Lung (tissue), 12 donors: ENCODE data around the gene TRANK1. TPM values are rescaled to one million over a fixed set of nuclear protein-coding genes. Genes with fewer than 3 reads are reported as not detected.

Experiments used
- ATAC-seq: fragments of 200-7000 bp; cut with Tn5 transposase; one replicate; pipeline ENCODE4 v1.9.1; 2020; ENCODE audit warnings: moderate number of reproducible peaks; ENCODE audit not compliant: insufficient read depth, low FRiP score
- DNase-seq, 3 donors: peaks; one replicate each; pipeline ENCODE4 v3.0.0-alpha.2; 2013 to 2017
- H3K27ac ChIP-seq, 2 donors: one replicate each; pipeline ENCODE4 v1.5.1; 2013; ENCODE audit warnings: mild to moderate bottlenecking in 2 of 2, moderate library complexity in 2 of 2, control low read depth in 1 of 2, inconsistent platforms in 1 of 2, low read depth in 1 of 2, low read length in 1 of 2
- H3K27me3 ChIP-seq, 3 donors: one replicate each; pipeline ENCODE4 v1.5.1; 2013; ENCODE audit warnings: low read length in 2 of 3; ENCODE audit not compliant: control insufficient read depth in 3 of 3, insufficient read depth in 3 of 3
- H3K36me3 ChIP-seq, 4 donors: one replicate each; pipeline ENCODE4 v1.5.1; 2013; ENCODE audit warnings: low read length in 4 of 4, mild to moderate bottlenecking in 1 of 4, moderate library complexity in 1 of 4; ENCODE audit not compliant: control insufficient read depth in 4 of 4, insufficient read depth in 4 of 4
- H3K4me1 ChIP-seq, 5 donors: one replicate each; pipeline ENCODE4 v1.5.1; 2013; ENCODE audit warnings: low read length in 5 of 5, mild to moderate bottlenecking in 2 of 5, moderate library complexity in 1 of 5; ENCODE audit not compliant: control insufficient read depth in 5 of 5, insufficient read depth in 5 of 5
- H3K4me3 ChIP-seq: one replicate; pipeline ENCODE4 v1.5.1; 2013; ENCODE audit warnings: mild to moderate bottlenecking, control low read depth, moderate library complexity
- H3K9ac ChIP-seq, 2 donors: one replicate each; pipeline ENCODE4 v1.5.1; 2013; ENCODE audit warnings: low read length in 2 of 2, control low read depth in 1 of 2; ENCODE audit not compliant: insufficient read depth in 1 of 2
- H3K9me3 ChIP-seq, 4 donors: one replicate each; pipeline ENCODE4 v1.5.1; 2013; ENCODE audit warnings: low read length in 3 of 4, mild to moderate bottlenecking in 1 of 4, moderate library complexity in 1 of 4; ENCODE audit not compliant: control insufficient read depth in 4 of 4, insufficient read depth in 3 of 4
- WGBS, 2 donors: extraction: QIAGEN DNeasy Blood & Tissue Kit; methylation state at CpG; one replicate each; pipeline ENCODE4 v1.1.7; 2013; 5-methylcytosine and 5-hydroxymethylcytosine counted together
- polyA plus RNA-seq, 2 donors: library from polyadenylated mRNA; stranded (reverse); fragments of 200-250 nt; gene quantifications; one replicate each; pipeline ENCODE4 v1.2.1, GENCODE V29; 2013
- total RNA-seq, 2 donors: library from RNA; depleted of rRNA in 1 of 2; stranded (reverse); fragments of >200 nt in 1 of 2; gene quantifications; one replicate each; pipeline ENCODE4 v1.2.1, GENCODE V29; 2014 to 2021
- TF ChIP-seq, protein P1 (sequence below): IDR thresholded peaks from 2 replicates; pipeline ENCODE4 v1.5.1; 2012; ENCODE audit warnings: mild to moderate bottlenecking; ENCODE audit errors: control extremely low read depth, extremely low read depth
- donor health status: control.
- donor health status: control.
- donor health status: Bipolar disorder and iron deficiency.
- donor health status: healthy.
- donor health status: DM: yes; HTN: yes; CAD: no.

TRANK1 gene
- total and polyA plus RNA-seq, 4 donors: 4.3 to 34.3 (median 15.1) TPM

DNA sequence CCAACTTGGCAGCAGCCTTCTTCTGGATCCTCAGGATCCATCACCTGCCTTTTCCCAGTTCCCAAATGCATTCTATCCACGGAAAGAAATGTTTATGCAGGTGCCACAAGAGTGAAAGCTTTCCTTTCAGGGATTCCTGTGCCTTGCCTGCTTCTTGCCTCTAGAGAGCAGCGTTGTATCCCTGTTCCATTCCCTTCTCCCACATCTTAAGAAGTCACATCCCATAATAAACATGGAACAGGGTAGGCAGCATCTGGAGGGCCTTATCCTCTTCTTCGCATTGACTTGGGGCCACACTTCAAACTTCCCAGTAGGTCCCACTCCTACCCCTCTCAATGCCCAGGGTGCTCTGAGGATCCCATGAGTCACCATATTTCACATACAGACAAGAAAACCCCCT is 107.8 kb downstream of the TRANK1 start:
- peaks cover 0 to 8% (median 3%) of the 10 kb centered on the region in 4 donors for H3K9me3 ChIP-seq
- DNase-seq (no peak), ATAC-seq (no peak)
- TF ChIP-seq, protein P1, sequence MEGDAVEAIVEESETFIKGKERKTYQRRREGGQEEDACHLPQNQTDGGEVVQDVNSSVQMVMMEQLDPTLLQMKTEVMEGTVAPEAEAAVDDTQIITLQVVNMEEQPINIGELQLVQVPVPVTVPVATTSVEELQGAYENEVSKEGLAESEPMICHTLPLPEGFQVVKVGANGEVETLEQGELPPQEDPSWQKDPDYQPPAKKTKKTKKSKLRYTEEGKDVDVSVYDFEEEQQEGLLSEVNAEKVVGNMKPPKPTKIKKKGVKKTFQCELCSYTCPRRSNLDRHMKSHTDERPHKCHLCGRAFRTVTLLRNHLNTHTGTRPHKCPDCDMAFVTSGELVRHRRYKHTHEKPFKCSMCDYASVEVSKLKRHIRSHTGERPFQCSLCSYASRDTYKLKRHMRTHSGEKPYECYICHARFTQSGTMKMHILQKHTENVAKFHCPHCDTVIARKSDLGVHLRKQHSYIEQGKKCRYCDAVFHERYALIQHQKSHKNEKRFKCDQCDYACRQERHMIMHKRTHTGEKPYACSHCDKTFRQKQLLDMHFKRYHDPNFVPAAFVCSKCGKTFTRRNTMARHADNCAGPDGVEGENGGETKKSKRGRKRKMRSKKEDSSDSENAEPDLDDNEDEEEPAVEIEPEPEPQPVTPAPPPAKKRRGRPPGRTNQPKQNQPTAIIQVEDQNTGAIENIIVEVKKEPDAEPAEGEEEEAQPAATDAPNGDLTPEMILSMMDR: no peak
- peaks cover 13 to 45% (median 27%) of the 10 kb centered on the region in 4 donors for H3K36me3 ChIP-seq
- H3K4me1 ChIP-seq: no peaks in the 10 kb centered on the region
- H3K9ac ChIP-seq: no peak overlapping the region
- H3K4me3 ChIP-seq: no peak overlapping the region
- H3K27me3 ChIP-seq: no peaks in the 10 kb centered on the region
- no peak overlapping the region for H3K27ac ChIP-seq
- WGBS, 2 donors: 80 to 84% methylated on average over 3 of the region's 3 CpGs

DNA sequence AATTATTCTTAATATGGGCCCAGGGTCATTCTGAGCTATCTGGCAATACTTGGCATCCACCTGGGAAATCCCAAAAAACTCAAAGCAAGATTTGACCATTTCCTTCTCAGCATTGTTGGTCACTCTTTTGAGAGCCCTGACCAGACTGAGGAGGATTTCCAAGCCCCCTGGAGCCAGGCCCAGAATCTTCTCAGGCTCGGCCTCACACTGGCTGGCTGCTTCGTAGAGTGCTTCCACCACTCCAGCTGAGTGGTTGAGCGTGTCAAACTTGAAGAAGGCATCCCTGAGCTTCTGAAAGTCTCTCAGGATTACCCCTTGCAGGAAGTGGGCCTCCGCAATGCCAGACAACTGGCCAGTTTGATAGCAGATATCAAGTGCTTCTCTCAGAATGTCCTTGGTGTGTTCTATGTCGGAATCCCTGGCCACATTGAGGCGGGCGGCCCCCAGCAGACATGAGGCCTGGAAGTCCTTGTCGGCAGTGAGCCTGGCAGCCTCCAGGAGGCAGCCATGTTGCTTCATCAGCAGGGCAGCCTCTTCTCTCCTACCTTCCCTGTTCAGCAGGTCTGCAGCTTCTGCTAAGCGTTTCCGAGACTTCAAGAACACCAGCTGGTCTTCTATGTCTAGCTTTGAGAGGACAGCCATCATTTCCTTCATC is 111.6 kb downstream of the TRANK1 start:
- Histone ChIP-seq H3K36me3 (peaks cover 7 to 43% (median 16%) of the 10 kb centered on the region in 4 donors), H3K27ac (no peak overlapping the region), H3K27me3 (no peaks in the 10 kb centered on the region), H3K9ac (no peak overlapping the region), H3K4me1 (no peaks in the 10 kb centered on the region), H3K9me3 (no peaks in the 10 kb centered on the region), H3K4me3 (no peak overlapping the region)
- no peak for DNase-seq
- TF ChIP-seq, protein P1: no peak
- ATAC-seq: no peak
- WGBS, 2 donors: 93 to 94% methylated on average over 10 of the region's 10 CpGs

DNA sequence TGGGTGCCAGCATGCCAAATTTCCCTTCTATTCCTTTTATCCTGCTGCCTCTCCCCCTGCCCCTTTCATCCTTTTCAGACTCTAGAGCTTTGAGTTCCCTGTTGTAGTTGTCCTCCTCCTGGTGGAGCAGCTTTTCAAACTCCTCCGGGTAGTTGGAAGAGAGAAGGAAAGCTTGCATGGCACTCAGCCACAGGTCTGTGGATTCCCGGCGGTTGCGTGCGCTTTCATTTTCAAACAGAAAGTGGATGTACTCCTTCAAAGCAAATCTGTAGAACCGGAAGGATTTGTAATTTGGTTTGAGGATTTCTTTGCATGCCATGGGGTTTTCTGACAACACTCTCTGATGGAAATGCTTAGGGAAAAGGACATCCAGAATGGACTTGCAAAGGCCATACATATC is 112.4 kb downstream of the TRANK1 start:
- 86 to 94% methylated on average over 6 of the region's 6 CpGs for WGBS, 2 donors
- H3K9me3 ChIP-seq: no peaks in the 10 kb centered on the region
- ATAC-seq (no peak), DNase-seq (no peak)
- no peaks in the 10 kb centered on the region for H3K27me3 ChIP-seq
- TF ChIP-seq, protein P1: no peak
- no peaks in the 10 kb centered on the region for H3K4me1 ChIP-seq
- H3K4me3 ChIP-seq: no peak overlapping the region
- H3K9ac ChIP-seq: no peak overlapping the region
- H3K27ac ChIP-seq: no peak overlapping the region
- peaks cover 7 to 39% (median 18%) of the 10 kb centered on the region in 4 donors for H3K36me3 ChIP-seq

DNA sequence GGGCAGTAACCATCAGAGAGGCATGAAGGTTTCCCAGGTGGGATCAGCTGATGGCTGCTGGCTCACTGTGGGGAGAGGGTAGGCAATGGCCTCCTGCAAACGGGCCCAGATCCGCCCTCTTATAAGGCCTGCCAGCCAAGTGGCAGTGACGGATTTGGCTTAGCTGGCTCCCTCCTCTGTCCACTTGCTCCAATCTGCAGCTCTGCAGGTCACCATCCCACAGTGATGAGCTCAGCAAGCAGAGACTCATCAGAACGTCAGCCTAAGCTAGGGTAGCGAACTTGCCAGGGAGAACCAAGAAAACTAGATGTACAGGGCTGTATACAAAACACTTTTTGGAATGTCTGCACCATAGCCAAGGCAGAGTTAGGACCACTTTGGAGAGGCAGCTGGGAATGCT is 117.7 kb downstream of the TRANK1 start:
- Histone ChIP-seq H3K4me3 (no peak overlapping the region), H3K4me1 (no peaks in the 10 kb centered on the region), H3K9ac (no peak overlapping the region), H3K27ac (no peak overlapping the region), H3K27me3 (no peaks in the 10 kb centered on the region), H3K36me3 (peaks cover 0 to 40% (median 16%) of the 10 kb centered on the region in 4 donors), H3K9me3 (no peaks in the 10 kb centered on the region)
- DNase-seq (no peak), ATAC-seq (no peak)
- 88 to 93% methylated on average over 5 of the region's 5 CpGs for WGBS, 2 donors
- TF ChIP-seq, protein P1: no peak
